ENCODE results near the gene TLL1. TPM values are rescaled to one million over a fixed set of nuclear protein-coding genes. Genes with fewer than 3 reads are reported as not detected.

Gene TLL1
- polyA plus RNA-seq, 1 experiment = not detected

DNA sequence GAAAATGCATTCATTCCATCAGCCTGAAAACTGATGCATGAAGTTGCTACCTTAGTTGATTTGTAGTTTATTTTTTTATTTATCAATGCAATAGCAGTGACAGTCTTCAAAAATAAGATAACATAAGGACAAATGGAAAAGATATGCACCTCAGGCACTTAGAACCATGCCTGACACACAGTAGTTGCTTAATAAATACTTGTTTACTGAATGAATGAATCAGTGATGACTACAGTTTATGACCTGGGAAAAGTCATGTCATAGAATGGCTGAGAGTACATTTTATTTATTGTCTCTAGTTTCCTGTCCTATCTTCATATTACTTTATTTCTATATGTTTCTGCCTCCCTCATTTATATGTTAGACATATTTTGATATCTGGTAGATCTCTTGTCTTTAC, 171.8 kb downstream of the TLL1 start:
- no peaks in the 10 kb centered on the region for H3K27me3 ChIP-seq (ENCODE audit: control insufficient read depth, insufficient read depth, low read length)
- no peaks in the 10 kb centered on the region for H3K9me3 ChIP-seq (ENCODE audit: control insufficient read depth, insufficient read depth, low read length)
- DNase-seq (ENCODE audit: low read depth, low spot score) = no peak
- POLR2A ChIA-PET = no interaction called here
- no peak overlapping the region for H3K4me3 ChIP-seq (ENCODE audit: low read depth, low read length)
- TF ChIP-seq CTCF (IDR thresholded peaks at IDR 0.05; ENCODE audit: low read depth, low read length) = no peak
- CTCF ChIA-PET = no interaction called here
- H3K27ac ChIP-seq (ENCODE audit: low read depth, low read length) = no peak overlapping the region

GRCh38 chr4:166045457-166045856, 172.4 kb downstream of the TLL1 start:
- no peak overlapping the region for H3K4me3 ChIP-seq (ENCODE audit: low read depth, low read length)
- CTCF ChIA-PET = no interaction called here

GRCh38 chr4:166049036-166049435, 176.0 kb downstream of the TLL1 start:
- TF ChIP-seq CTCF (IDR thresholded peaks at IDR 0.05; ENCODE audit: low read depth, low read length) = no peak
- ChIA-PET CTCF (no interaction called here), POLR2A (no interaction called here)
- no peaks in the 10 kb centered on the region for H3K27me3 ChIP-seq (ENCODE audit: control insufficient read depth, insufficient read depth, low read length)
- no peaks in the 10 kb centered on the region for H3K9me3 ChIP-seq (ENCODE audit: control insufficient read depth, insufficient read depth, low read length)
- no peak for DNase-seq (ENCODE audit: low read depth, low spot score)
- no peak overlapping the region for H3K4me3 ChIP-seq (ENCODE audit: low read depth, low read length)
- no peak overlapping the region for H3K27ac ChIP-seq (ENCODE audit: low read depth, low read length)

More at GRCh38 chr4:166045457-166045856, 172.4 kb downstream of the TLL1 start:
- H3K27me3 ChIP-seq (ENCODE audit: control insufficient read depth, insufficient read depth, low read length) = no peaks in the 10 kb centered on the region
- POLR2A ChIA-PET = no interaction called here
- H3K27ac ChIP-seq (ENCODE audit: low read depth, low read length) = no peak overlapping the region
- no peak for TF ChIP-seq CTCF (IDR thresholded peaks at IDR 0.05; ENCODE audit: low read depth, low read length)
- H3K9me3 ChIP-seq (ENCODE audit: control insufficient read depth, insufficient read depth, low read length) = no peaks in the 10 kb centered on the region
- no peak for DNase-seq (ENCODE audit: low read depth, low spot score)

DNA sequence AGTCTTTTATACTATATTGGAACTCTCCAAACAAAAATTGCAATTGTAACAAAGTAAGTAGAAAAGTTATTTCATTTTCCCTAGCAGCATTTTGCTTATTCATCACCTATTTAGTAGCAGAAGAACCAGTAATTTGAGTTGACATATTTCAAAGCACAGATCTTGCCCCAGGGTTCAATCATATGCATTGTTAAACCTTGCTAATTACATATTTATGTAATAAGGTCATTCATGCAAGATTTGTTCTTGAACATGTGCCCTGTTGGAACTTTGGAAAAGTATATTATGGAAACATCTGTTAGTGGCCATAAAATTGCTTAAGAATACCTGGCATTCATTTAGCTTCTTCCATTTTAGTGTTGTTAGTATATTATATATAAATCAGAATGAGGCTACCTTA, 191.7 kb downstream of the TLL1 start:
- no peak for DNase-seq (ENCODE audit: low read depth, low spot score)
- CTCF ChIA-PET = no interaction called here
- POLR2A ChIA-PET = no interaction called here
- H3K4me3 ChIP-seq (ENCODE audit: low read depth, low read length) = no peak overlapping the region
- no peak overlapping the region for H3K27ac ChIP-seq (ENCODE audit: low read depth, low read length)
- H3K27me3 ChIP-seq (ENCODE audit: control insufficient read depth, insufficient read depth, low read length) = no peaks in the 10 kb centered on the region
- no peaks in the 10 kb centered on the region for H3K9me3 ChIP-seq (ENCODE audit: control insufficient read depth, insufficient read depth, low read length)
- no peak for TF ChIP-seq CTCF (IDR thresholded peaks at IDR 0.05; ENCODE audit: low read depth, low read length)

DNA sequence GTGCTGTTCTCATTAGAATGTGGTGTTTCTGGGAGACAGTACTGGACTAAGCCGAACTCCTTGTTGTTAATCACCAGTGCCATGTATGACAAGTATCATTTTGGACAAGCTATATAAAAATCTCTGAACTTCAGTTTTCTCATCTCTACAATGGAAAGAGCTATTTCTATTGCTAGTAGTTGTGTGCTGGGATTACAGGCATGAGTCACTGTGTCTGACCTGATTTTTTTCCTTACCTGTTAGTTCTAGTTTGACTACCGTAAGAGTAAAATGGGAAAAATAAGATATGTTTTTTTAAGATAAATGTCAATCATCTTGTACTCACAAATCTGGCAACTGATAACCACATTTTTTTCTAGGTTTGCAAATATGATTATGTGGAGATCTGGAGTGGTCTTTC, 192.3 kb downstream of the TLL1 start:
- TF ChIP-seq CTCF (IDR thresholded peaks at IDR 0.05; ENCODE audit: low read depth, low read length) = no peak
- ChIA-PET POLR2A (no interaction called here), CTCF (no interaction called here)
- H3K4me3 ChIP-seq (ENCODE audit: low read depth, low read length) = no peak overlapping the region
- H3K27me3 ChIP-seq (ENCODE audit: control insufficient read depth, insufficient read depth, low read length) = no peaks in the 10 kb centered on the region
- H3K27ac ChIP-seq (ENCODE audit: low read depth, low read length) = no peak overlapping the region
- no peaks in the 10 kb centered on the region for H3K9me3 ChIP-seq (ENCODE audit: control insufficient read depth, insufficient read depth, low read length)
- DNase-seq (ENCODE audit: low read depth, low spot score) = no peak

All from AG04450 (cell line).